ENCODE results near the gene PPARA.

The PPARA gene

GRCh38 chr22:46106279-46107022 is 43.9 kb upstream of the PPARA start:
- H3K27me3 ChIP-seq (ENCODE audit: insufficient read depth, low read length), result no peaks in the 10 kb centered on the region
- H3K4ac ChIP-seq (ENCODE audit: low read depth, low read length), result no peak overlapping the region
- no peaks in the 10 kb centered on the region for H3K79me1 ChIP-seq (ENCODE audit: low read length)
- H3K9ac ChIP-seq (ENCODE audit: low read length), result no peak overlapping the region
- H3K36me3 ChIP-seq (ENCODE audit: control insufficient read depth in 1 of 2, insufficient read depth in 2 of 2, low read length in 2 of 2), result no peaks in the 10 kb centered on the region
- H3K23ac ChIP-seq (ENCODE audit: low read length), result no peak overlapping the region
- H2AK5ac ChIP-seq (ENCODE audit: low read length), result no peak overlapping the region
- no peak for DNase-seq
- H3K27ac ChIP-seq (ENCODE audit: low read depth, low read length), result no peak overlapping the region
- H3K4me2 ChIP-seq (ENCODE audit: low read length), result no peak overlapping the region
- H2BK12ac ChIP-seq (ENCODE audit: low read length), result no peak overlapping the region
- H4K8ac ChIP-seq (ENCODE audit: low read depth, low read length), result no peak overlapping the region
- no peak overlapping the region for H2AFZ ChIP-seq (ENCODE audit: insufficient read depth, low read length, poor library complexity)
- H3K14ac ChIP-seq (ENCODE audit: low read length), result no peak overlapping the region
- no peak overlapping the region for H2BK120ac ChIP-seq (ENCODE audit: insufficient read depth, low read length, poor library complexity)
- no peak overlapping the region for H2BK5ac ChIP-seq (ENCODE audit: low read depth, low read length, poor library complexity)
- H3K9me3 ChIP-seq (ENCODE audit: insufficient read depth, low read depth, low read length), result no peaks in the 10 kb centered on the region
- H4K91ac ChIP-seq (ENCODE audit: low read depth, low read length), result no peak overlapping the region
- H3K79me2 ChIP-seq (ENCODE audit: control insufficient read depth, insufficient read depth, low read length, poor library complexity), result no peaks in the 10 kb centered on the region
- H3K4me3 ChIP-seq (ENCODE audit: low read depth, low read length), result no peak overlapping the region
- no CpG with 5 or more reads among the region's 19 CpGs for WGBS (ENCODE audit: extremely low coverage, insufficient coverage, insufficient read length)
- H3K4me1 ChIP-seq (ENCODE audit: control insufficient read depth in 1 of 2, insufficient read depth in 2 of 2, low read length in 2 of 2), result peaks cover 2 to 5% of the 10 kb centered on the region in 2 experiments
- H3K18ac ChIP-seq (ENCODE audit: low read length), result no peak overlapping the region
- no peak overlapping the region for H4K12ac ChIP-seq (ENCODE audit: low read depth, low read length)

- Histone ChIP-seq H3K18ac (ENCODE audit: low read length) (no peak overlapping the region), H3K9me3 (ENCODE audit: insufficient read depth, low read depth, low read length) (no peaks in the 10 kb centered on the region), H3K23ac (ENCODE audit: low read length) (no peak overlapping the region), H3K27ac (ENCODE audit: low read depth, low read length) (no peak overlapping the region), H4K8ac (ENCODE audit: low read depth, low read length) (no peak overlapping the region), H3K9ac (ENCODE audit: low read length) (no peak overlapping the region), H2AFZ (ENCODE audit: insufficient read depth, low read length, poor library complexity) (no peak overlapping the region), H2BK5ac (ENCODE audit: low read depth, low read length, poor library complexity) (no peak overlapping the region), H4K12ac (ENCODE audit: low read depth, low read length) (no peak overlapping the region), H3K79me1 (ENCODE audit: low read length) (no peaks in the 10 kb centered on the region), H3K27me3 (ENCODE audit: insufficient read depth, low read length) (no peaks in the 10 kb centered on the region), H2BK12ac (ENCODE audit: low read length) (no peak overlapping the region), H3K79me2 (ENCODE audit: control insufficient read depth, insufficient read depth, low read length, poor library complexity) (no peaks in the 10 kb centered on the region), H3K4me2 (ENCODE audit: low read length) (no peak overlapping the region), H3K4me1 (ENCODE audit: control insufficient read depth in 1 of 2, insufficient read depth in 2 of 2, low read length in 2 of 2) (peaks cover 2 to 5% of the 10 kb centered on the region in 2 experiments), H3K36me3 (ENCODE audit: control insufficient read depth in 1 of 2, insufficient read depth in 2 of 2, low read length in 2 of 2) (no peaks in the 10 kb centered on the region), H4K91ac (ENCODE audit: low read depth, low read length) (no peak overlapping the region), H3K14ac (ENCODE audit: low read length) (no peak overlapping the region), H3K4ac (ENCODE audit: low read depth, low read length) (no peak overlapping the region), H2AK5ac (ENCODE audit: low read length) (no peak overlapping the region), H3K4me3 (ENCODE audit: low read depth, low read length) (no peak overlapping the region), H2BK120ac (ENCODE audit: insufficient read depth, low read length, poor library complexity) (no peak overlapping the region)
- DNase-seq, result no peak
- no CpG with 5 or more reads among the region's 35 CpGs for WGBS (ENCODE audit: extremely low coverage, insufficient coverage, insufficient read length)
These were observed 43.1 kb upstream of the PPARA start for GRCh38 chr22:46107089-46107664.

- H3K36me3 ChIP-seq (ENCODE audit: control insufficient read depth in 1 of 2, insufficient read depth in 2 of 2, low read length in 2 of 2), result no peaks in the 10 kb centered on the region
- H3K4me1 ChIP-seq (ENCODE audit: control insufficient read depth in 1 of 2, insufficient read depth in 2 of 2, low read length in 2 of 2), result peaks cover 2 to 5% of the 10 kb centered on the region in 2 experiments
- H3K18ac ChIP-seq (ENCODE audit: low read length), result no peak overlapping the region
- no peaks in the 10 kb centered on the region for H3K79me2 ChIP-seq (ENCODE audit: control insufficient read depth, insufficient read depth, low read length, poor library complexity)
- H3K14ac ChIP-seq (ENCODE audit: low read length), result no peak overlapping the region
- H3K4me2 ChIP-seq (ENCODE audit: low read length), result no peak overlapping the region
- no peak overlapping the region for H3K4me3 ChIP-seq (ENCODE audit: low read depth, low read length)
- no peak overlapping the region for H2AFZ ChIP-seq (ENCODE audit: insufficient read depth, low read length, poor library complexity)
- no peak for DNase-seq
- no peak overlapping the region for H3K4ac ChIP-seq (ENCODE audit: low read depth, low read length)
- H4K8ac ChIP-seq (ENCODE audit: low read depth, low read length), result no peak overlapping the region
- H2AK5ac ChIP-seq (ENCODE audit: low read length), result no peak overlapping the region
- H2BK5ac ChIP-seq (ENCODE audit: low read depth, low read length, poor library complexity), result no peak overlapping the region
- H4K91ac ChIP-seq (ENCODE audit: low read depth, low read length), result no peak overlapping the region
- no peak overlapping the region for H2BK12ac ChIP-seq (ENCODE audit: low read length)
- no peak overlapping the region for H3K9ac ChIP-seq (ENCODE audit: low read length)
- no peaks in the 10 kb centered on the region for H3K27me3 ChIP-seq (ENCODE audit: insufficient read depth, low read length)
- H3K23ac ChIP-seq (ENCODE audit: low read length), result no peak overlapping the region
- H2BK120ac ChIP-seq (ENCODE audit: insufficient read depth, low read length, poor library complexity), result no peak overlapping the region
- H3K27ac ChIP-seq (ENCODE audit: low read depth, low read length), result no peak overlapping the region
- H3K9me3 ChIP-seq (ENCODE audit: insufficient read depth, low read depth, low read length), result no peaks in the 10 kb centered on the region
- H4K12ac ChIP-seq (ENCODE audit: low read depth, low read length), result no peak overlapping the region
- WGBS (ENCODE audit: extremely low coverage, insufficient coverage, insufficient read length), result no CpG with 5 or more reads among the region's 22 CpGs
- H3K79me1 ChIP-seq (ENCODE audit: low read length), result no peaks in the 10 kb centered on the region
These were observed 42.4 kb upstream of the PPARA start for GRCh38 chr22:46107753-46108563.

GRCh38 chr22:46108564-46109473 is 41.5 kb upstream of the PPARA start:
- H2BK120ac ChIP-seq (ENCODE audit: insufficient read depth, low read length, poor library complexity), result no peak overlapping the region
- no peaks in the 10 kb centered on the region for H3K79me2 ChIP-seq (ENCODE audit: control insufficient read depth, insufficient read depth, low read length, poor library complexity)
- H2BK5ac ChIP-seq (ENCODE audit: low read depth, low read length, poor library complexity), result no peak overlapping the region
- no peak overlapping the region for H3K14ac ChIP-seq (ENCODE audit: low read length)
- DNase-seq, result no peak
- no CpG with 5 or more reads among the region's 20 CpGs for WGBS (ENCODE audit: extremely low coverage, insufficient coverage, insufficient read length)
- peaks cover 2 to 5% of the 10 kb centered on the region in 2 experiments for H3K4me1 ChIP-seq (ENCODE audit: control insufficient read depth in 1 of 2, insufficient read depth in 2 of 2, low read length in 2 of 2)
- H3K9ac ChIP-seq (ENCODE audit: low read length), result no peak overlapping the region
- no peak overlapping the region for H3K23ac ChIP-seq (ENCODE audit: low read length)
- H3K4ac ChIP-seq (ENCODE audit: low read depth, low read length), result no peak overlapping the region
- H2AFZ ChIP-seq (ENCODE audit: insufficient read depth, low read length, poor library complexity), result no peak overlapping the region
- no peak overlapping the region for H3K27ac ChIP-seq (ENCODE audit: low read depth, low read length)
- H3K79me1 ChIP-seq (ENCODE audit: low read length), result no peaks in the 10 kb centered on the region
- H3K4me2 ChIP-seq (ENCODE audit: low read length), result no peak overlapping the region
- no peak overlapping the region for H2BK12ac ChIP-seq (ENCODE audit: low read length)
- no peaks in the 10 kb centered on the region for H3K36me3 ChIP-seq (ENCODE audit: control insufficient read depth in 1 of 2, insufficient read depth in 2 of 2, low read length in 2 of 2)
- no peak overlapping the region for H2AK5ac ChIP-seq (ENCODE audit: low read length)
- no peaks in the 10 kb centered on the region for H3K27me3 ChIP-seq (ENCODE audit: insufficient read depth, low read length)
- H3K9me3 ChIP-seq (ENCODE audit: insufficient read depth, low read depth, low read length), result peaks cover 2% of the 10 kb centered on the region
- no peak overlapping the region for H4K8ac ChIP-seq (ENCODE audit: low read depth, low read length)
- H4K12ac ChIP-seq (ENCODE audit: low read depth, low read length), result no peak overlapping the region
- no peak overlapping the region for H3K18ac ChIP-seq (ENCODE audit: low read length)
- no peak overlapping the region for H3K4me3 ChIP-seq (ENCODE audit: low read depth, low read length)
- no peak overlapping the region for H4K91ac ChIP-seq (ENCODE audit: low read depth, low read length)

All from trophoblast cell (in vitro differentiated cells and primary cell).